Duodenal mucosa (tissue), 2 donors: ENCODE results near the gene BOK.

Source experiments
- H3K27ac ChIP-seq: one replicate; pipeline ENCODE4 v1.7.0; 2013; ENCODE audit warnings: low read depth, low read length
- H3K27me3 ChIP-seq, 2 donors: one replicate each; pipeline ENCODE4 v1.7.0; 2013; ENCODE audit warnings: low read length in 2 of 2, control low read depth in 1 of 2; ENCODE audit not compliant: insufficient read depth in 2 of 2, control insufficient read depth in 1 of 2
- H3K36me3 ChIP-seq, 2 donors: one replicate each; pipeline ENCODE4 v1.7.0; 2013; ENCODE audit warnings: low read length in 2 of 2, control low read depth in 1 of 2; ENCODE audit not compliant: insufficient read depth in 2 of 2, control insufficient read depth in 1 of 2
- H3K4me1 ChIP-seq, 2 donors: one replicate each; pipeline ENCODE4 v1.7.0; 2013; ENCODE audit warnings: low read length in 2 of 2, control low read depth in 1 of 2; ENCODE audit not compliant: insufficient read depth in 2 of 2, control insufficient read depth in 1 of 2
- H3K4me3 ChIP-seq, 2 donors: one replicate each; pipeline ENCODE4 v1.7.0; 2013; ENCODE audit warnings: low read length in 2 of 2, low read depth in 1 of 2
- H3K9ac ChIP-seq, 2 donors: one replicate each; pipeline ENCODE4 v1.7.0; 2013; ENCODE audit warnings: low read length in 2 of 2, low read depth in 1 of 2
- H3K9me3 ChIP-seq, 2 donors: one replicate each; pipeline ENCODE4 v1.7.0; 2013; ENCODE audit warnings: low read length in 2 of 2, control low read depth in 1 of 2; ENCODE audit not compliant: control insufficient read depth in 1 of 2

BOK gene

DNA sequence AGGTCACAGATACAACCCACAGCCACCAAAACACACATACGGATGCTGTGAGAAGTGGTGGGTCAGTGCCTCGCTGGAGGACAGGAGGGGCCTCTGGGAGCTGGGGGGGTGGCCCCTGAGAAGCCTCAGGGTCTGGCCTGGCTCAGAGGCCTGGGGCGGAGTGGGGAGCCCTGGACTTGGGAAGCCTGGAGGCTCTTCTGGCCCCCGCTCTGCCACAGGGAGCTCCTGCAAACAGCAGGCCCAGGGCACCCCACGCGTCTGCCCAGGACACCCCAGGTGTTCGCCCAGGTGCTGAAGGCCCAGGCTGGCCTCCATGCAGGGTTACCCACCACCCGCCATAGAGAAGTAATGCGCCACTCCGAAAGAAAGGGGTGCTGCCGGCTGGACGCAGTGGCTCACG is 52.5 kb downstream of the BOK start:
- no peak overlapping the region for H3K4me3 ChIP-seq
- peak overlapping the region in 1 of 2 donors; percentile 73 for H3K9ac ChIP-seq
- no peaks in the 10 kb centered on the region for H3K27me3 ChIP-seq
- H3K27ac ChIP-seq, result no peak overlapping the region
- peaks cover 4 to 19% of the 10 kb centered on the region in 2 donors for H3K36me3 ChIP-seq
- H3K4me1 ChIP-seq, result peaks cover 3 to 9% of the 10 kb centered on the region in 2 donors
- no peaks in the 10 kb centered on the region for H3K9me3 ChIP-seq

DNA sequence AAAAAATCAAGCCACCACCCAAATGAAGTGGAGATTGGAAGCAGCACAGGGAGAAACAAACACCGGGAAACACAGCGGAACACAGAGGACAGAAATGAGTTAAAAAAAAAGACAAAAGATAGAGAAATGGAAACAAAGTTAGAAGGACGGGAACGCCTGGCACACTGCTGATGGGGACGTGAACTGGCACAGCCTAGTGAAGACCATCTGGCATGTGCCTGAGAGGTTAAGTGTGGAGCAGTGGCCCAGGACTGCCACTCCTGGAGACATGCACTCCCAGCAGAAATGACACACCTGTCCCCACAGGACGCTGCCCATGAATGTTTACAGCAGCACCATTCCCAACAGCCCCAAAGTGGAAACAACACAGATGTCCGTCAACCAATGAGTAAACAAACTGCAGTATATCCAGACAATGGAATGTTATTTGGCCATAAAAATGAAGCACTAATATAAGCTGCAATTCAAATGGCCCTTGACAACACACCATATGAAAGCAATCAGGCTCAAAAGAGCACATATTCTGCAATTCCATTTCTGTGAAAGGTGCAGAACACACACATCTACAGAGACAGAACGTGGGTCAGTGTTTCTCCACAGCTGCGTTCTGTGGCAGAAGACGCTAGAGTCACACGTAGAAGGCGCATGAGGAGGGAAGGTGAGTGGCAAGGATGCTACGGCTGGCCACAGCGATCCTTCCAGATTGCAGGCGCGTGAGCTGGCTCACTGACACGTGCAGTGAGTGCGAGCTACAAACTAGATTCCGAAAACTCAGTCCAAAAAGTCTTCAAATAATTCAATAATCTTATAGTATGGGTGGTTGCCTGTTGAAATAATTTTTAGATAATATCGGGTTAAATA is 53.8 kb downstream of the BOK start:
- Histone ChIP-seq H3K27me3 (no peaks in the 10 kb centered on the region), H3K27ac (no peak overlapping the region), H3K9me3 (no peaks in the 10 kb centered on the region), H3K36me3 (peaks cover 4 to 15% of the 10 kb centered on the region in 2 donors), H3K4me1 (peaks cover 9% of the 10 kb centered on the region in 2 donors), H3K4me3 (no peak overlapping the region), H3K9ac (no peak overlapping the region)

DNA sequence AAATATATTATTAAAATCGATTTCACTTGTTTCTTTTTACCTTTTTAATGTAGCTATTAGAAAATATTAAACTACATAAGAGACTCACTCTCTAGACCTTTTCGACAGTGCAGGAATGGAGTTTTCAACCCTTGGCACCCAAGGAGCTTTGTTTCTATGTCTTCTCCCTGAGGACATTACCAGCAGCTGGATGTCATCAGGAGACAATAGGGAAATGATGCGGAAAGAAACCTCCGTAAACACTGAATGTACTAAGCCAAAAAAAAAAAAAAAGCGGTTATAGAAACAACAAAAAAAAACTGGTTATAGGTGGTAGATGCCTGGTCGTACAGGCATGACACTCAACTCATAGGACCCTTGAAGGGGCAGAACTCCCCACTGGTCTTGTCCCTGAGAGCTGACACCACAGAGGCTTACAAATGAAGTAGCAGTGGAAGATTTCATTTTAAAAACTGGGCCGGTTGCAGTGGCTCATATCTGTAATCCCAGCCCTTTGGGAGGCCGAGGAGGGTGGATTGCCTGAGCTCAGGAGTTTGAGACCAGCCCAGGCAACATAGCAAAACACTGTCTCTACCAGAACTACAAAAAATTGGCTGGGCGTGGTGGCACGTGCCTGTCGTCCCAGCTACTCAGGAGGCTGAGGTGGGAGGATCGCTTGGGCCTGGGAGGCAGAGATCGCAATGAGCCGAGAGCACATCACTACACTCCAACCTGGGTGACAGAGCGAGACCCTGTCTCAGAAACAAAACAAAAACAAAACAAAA is 54.7 kb downstream of the BOK start:
- peaks cover 4 to 11% of the 10 kb centered on the region in 2 donors for H3K36me3 ChIP-seq
- no peak overlapping the region for H3K9ac ChIP-seq
- no peak overlapping the region for H3K4me3 ChIP-seq
- H3K27me3 ChIP-seq, result no peaks in the 10 kb centered on the region
- H3K9me3 ChIP-seq, result no peaks in the 10 kb centered on the region
- H3K27ac ChIP-seq, result no peak overlapping the region
- H3K4me1 ChIP-seq, result peaks cover 12 to 14% of the 10 kb centered on the region in 2 donors

DNA sequence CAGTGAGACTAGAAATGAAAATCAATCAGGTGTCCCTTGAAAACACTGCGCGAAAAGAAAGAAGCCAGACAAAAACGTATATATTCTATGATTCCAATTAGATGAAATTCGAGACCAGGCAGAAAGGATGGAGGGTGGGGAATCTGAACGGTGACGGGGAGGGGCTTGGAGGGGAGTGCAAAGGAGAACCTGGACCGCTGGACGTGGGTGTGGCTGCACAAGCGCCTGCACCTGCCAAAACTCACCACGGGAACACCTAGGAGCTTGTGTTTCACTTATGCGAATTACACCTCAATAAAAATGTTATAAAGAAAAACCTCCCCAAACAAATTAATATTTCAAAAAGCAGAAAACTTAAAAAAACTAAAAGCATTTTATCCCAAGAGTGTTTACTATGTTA is 56.5 kb downstream of the BOK start:
- Histone ChIP-seq H3K4me1 (peaks cover 8 to 14% of the 10 kb centered on the region in 2 donors), H3K27me3 (no peaks in the 10 kb centered on the region), H3K9me3 (no peaks in the 10 kb centered on the region), H3K36me3 (peaks cover 4 to 15% of the 10 kb centered on the region in 2 donors), H3K27ac (no peak overlapping the region), H3K4me3 (no peak overlapping the region), H3K9ac (no peak overlapping the region)

GRCh38 chr2:241615522-241616052 is 57.0 kb downstream of the BOK start:
- peaks cover 8 to 13% of the 10 kb centered on the region in 2 donors for H3K4me1 ChIP-seq
- H3K9ac ChIP-seq, result no peak overlapping the region

GRCh38 chr2:241616168-241617125 is 57.9 kb downstream of the BOK start:
- Histone ChIP-seq H3K4me1 (peaks cover 2 to 11% of the 10 kb centered on the region in 2 donors), H3K36me3 (peaks cover 4 to 21% of the 10 kb centered on the region in 2 donors), H3K27ac (no peak overlapping the region), H3K9ac (peak overlapping the region in 1 of 2 donors; percentile 46), H3K4me3 (peak overlapping the region; percentile 53 to 64), H3K27me3 (no peaks in the 10 kb centered on the region), H3K9me3 (no peaks in the 10 kb centered on the region)

More at GRCh38 chr2:241615522-241616052, 57.0 kb downstream of the BOK start:
- Histone ChIP-seq H3K36me3 (peaks cover 4 to 21% of the 10 kb centered on the region in 2 donors), H3K9me3 (no peaks in the 10 kb centered on the region), H3K27ac (no peak overlapping the region), H3K4me3 (no peak overlapping the region), H3K27me3 (no peaks in the 10 kb centered on the region)

DNA sequence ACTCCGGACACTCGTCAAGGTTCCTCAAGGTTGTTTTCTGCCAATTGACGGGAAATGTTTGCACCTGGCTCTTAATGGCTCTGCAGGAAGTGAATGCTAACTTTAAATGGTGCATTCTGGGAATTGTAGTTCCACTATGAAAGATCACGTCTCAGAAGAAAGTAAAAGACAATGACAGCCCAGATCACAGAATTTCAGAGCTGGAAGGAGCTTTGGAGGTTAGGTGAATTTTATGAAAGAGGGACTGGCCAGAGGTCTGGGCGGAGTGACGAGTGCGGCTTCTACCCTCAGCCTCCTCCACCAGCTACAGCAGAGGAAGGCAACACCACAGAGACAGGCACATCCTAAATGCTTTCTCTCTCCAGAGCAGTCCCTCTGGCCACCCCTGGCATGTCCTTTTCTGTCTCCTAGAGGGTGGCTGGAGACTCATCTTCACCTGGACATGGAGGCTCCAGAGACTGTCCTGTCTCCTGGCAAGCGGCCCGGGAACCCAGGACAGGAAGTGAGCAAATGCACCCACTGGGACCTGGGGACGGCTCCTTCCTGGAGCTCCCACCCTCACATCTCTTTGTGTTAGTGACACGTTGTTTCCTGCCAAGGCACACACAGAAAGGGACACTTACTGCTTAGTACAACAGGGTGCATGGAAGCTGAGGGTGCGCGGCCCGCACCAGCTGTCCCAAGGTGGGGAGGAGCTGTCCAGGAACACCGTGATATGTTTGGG is 59.0 kb downstream of the BOK start:
- Histone ChIP-seq H3K27me3 (no peaks in the 10 kb centered on the region), H3K9me3 (no peaks in the 10 kb centered on the region), H3K4me1 (peaks cover 2 to 11% of the 10 kb centered on the region in 2 donors), H3K9ac (peak overlapping the region; percentile 46 to 52), H3K27ac (peak overlapping the region; percentile 11), H3K36me3 (peaks cover 2 to 19% of the 10 kb centered on the region in 2 donors), H3K4me3 (peak overlapping the region; percentile 53 to 64)

DNA sequence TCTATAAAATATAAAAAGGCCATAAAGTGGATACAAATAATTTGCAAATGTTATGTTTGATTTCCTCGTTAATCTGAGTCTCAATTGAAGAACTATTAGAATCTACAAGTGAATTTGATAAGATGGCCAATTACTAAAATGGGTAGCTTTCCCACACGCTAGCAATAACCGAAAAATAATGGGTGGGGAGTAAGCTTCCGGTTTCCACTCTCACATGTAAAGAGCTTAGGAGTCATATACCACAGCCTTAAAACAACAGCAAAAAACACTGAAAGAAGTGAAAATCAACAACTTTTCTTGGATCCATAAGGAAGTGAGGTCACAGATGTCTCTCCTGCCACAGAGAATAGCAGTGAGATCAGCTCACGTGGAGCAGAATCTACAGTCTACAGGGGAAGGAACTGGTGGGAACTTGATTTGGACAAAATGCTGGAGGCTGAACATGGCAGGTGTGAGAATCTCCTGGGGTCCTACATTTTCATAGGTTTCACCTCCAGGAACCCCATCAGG is 59.8 kb downstream of the BOK start:
- Histone ChIP-seq H3K27me3 (no peaks in the 10 kb centered on the region), H3K4me3 (no peak overlapping the region), H3K4me1 (peaks cover 2 to 11% of the 10 kb centered on the region in 2 donors), H3K36me3 (peaks cover 0 to 17% of the 10 kb centered on the region in 2 donors), H3K27ac (no peak overlapping the region), H3K9me3 (no peaks in the 10 kb centered on the region), H3K9ac (no peak overlapping the region)

DNA sequence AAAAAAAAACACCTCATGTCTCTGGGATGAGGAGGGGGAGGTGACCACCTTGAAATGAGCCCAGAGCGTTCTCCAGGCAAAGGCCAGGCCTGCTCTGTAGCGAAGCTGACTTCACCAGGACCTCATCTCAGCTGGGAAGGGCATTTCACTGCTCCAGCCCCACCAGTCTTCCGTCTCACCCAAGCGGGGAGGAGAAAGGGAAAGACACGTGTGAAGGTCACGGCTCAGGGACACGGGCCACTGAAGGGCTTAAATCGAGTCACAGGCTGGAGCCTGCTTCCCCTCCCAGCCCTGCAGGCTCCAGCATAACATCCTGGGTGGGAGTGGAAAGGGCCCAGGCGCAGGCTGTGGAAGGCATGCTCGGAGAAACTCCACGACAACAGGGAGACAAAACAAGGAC is 60.3 kb downstream of the BOK start:
- H3K27ac ChIP-seq, result no peak overlapping the region
- peaks cover 2 to 11% of the 10 kb centered on the region in 2 donors for H3K4me1 ChIP-seq
- no peak overlapping the region for H3K9ac ChIP-seq

More for the DNA sequence above, 60.3 kb downstream of the BOK start:
- Histone ChIP-seq H3K36me3 (peaks cover 0 to 17% of the 10 kb centered on the region in 2 donors), H3K9me3 (no peaks in the 10 kb centered on the region), H3K4me3 (no peak overlapping the region), H3K27me3 (no peaks in the 10 kb centered on the region)
